ENCODE results near the gene TAF1B.

DNA sequence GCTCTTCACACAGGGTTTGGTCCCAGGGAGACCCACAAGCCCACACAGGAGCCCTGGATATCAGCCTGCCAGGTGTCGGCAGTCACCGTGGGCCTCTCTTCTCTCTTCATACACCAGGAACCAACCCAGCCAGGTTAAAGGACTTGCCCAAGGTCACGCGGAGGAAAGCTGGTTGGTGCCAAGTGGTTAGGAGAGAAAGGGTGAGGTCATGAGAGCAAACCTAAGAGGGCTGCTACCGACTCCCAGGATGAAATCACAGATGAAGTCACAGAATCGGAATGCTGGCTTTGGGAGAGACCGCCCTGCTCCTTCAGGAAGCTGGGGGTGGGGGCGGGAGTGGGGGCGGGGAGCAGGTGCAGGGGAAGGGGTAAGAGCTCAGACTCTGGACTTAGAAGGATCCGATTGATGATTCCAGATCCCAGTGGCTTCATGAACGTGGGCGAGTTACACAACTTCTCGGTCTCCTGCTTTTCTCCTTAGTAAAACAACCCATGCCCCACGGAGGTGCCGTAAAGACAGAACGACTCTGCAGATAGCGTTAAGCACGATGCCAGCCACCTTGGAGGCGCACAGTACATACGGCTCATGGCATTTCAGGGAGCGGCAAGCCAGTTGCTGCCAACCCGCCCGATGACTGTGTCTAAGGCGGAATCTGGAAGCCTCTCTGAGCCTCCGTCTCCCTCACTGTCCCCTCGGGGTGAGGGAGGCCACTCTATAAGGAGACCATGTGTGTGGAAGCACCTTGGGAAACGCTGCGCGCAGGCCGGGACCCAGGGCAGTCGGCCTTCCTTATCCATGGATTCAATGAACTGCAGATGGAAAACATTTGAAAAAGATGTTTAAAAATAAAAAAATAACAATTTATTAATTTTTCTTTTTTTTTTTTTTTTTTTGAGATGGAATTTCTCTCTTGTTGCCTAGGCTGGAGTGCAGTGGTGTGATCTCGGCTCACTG lies 23.0 kb upstream of the TAF1B start:
- no peak for TF ChIP-seq POLR2A (IDR thresholded peaks at IDR 0.05)
- TF ChIP-seq, protein P1, sequence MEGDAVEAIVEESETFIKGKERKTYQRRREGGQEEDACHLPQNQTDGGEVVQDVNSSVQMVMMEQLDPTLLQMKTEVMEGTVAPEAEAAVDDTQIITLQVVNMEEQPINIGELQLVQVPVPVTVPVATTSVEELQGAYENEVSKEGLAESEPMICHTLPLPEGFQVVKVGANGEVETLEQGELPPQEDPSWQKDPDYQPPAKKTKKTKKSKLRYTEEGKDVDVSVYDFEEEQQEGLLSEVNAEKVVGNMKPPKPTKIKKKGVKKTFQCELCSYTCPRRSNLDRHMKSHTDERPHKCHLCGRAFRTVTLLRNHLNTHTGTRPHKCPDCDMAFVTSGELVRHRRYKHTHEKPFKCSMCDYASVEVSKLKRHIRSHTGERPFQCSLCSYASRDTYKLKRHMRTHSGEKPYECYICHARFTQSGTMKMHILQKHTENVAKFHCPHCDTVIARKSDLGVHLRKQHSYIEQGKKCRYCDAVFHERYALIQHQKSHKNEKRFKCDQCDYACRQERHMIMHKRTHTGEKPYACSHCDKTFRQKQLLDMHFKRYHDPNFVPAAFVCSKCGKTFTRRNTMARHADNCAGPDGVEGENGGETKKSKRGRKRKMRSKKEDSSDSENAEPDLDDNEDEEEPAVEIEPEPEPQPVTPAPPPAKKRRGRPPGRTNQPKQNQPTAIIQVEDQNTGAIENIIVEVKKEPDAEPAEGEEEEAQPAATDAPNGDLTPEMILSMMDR (IDR thresholded peaks at IDR 0.05), result no peak

Measured in breast epithelium (tissue), 3 donors.